Natural killer cell treated with Interleukin-12 subunit alpha and Interleukin-12 subunit beta and Interleukin-15 and Interleukin-18, amount 100 ng/mL, for 72 hours (primary cell): ENCODE data around the gene DNAJC5G. TPM values are rescaled to one million over a fixed set of nuclear protein-coding genes. Genes with fewer than 3 reads are reported as not detected.

ENCODE experiments used
- ATAC-seq, 2 donors: fragments of 150-1000 bp; cut with Tn5 transposase in 1 of 2; sonication (Bioruptor Pico), chemical (Tn5 transposase) in 1 of 2; 2 replicates each; pipeline ENCODE4 v1.10.0; 2021
- DNase-seq: peaks from one replicate; pipeline ENCODE4 v3.0.0; 2022; ENCODE audit warnings: low spot score
- H3K27ac Mint-ChIP-seq, 2 donors: 1 replicate in 1 of 2; 2 replicates in 1 of 2; pipeline ENCODE4 v1.8.0; 2022; ENCODE audit warnings: mixed read lengths in 2 of 2, mild to moderate bottlenecking in 1 of 2, moderate library complexity in 1 of 2
- H3K27me3 Mint-ChIP-seq, 2 donors: 1 replicate in 1 of 2; 2 replicates in 1 of 2; pipeline ENCODE4 v1.8.0; 2022; ENCODE audit warnings: mixed read lengths in 2 of 2
- H3K36me3 Mint-ChIP-seq: one replicate; pipeline ENCODE4 v1.8.0; 2022; ENCODE audit warnings: mixed read lengths
- H3K4me1 Mint-ChIP-seq, 2 donors: 1 replicate in 1 of 2; 2 replicates in 1 of 2; pipeline ENCODE4 v1.8.0; 2022; ENCODE audit warnings: low read depth in 2 of 2, mixed read lengths in 2 of 2, mild to moderate bottlenecking in 1 of 2
- H3K4me3 Mint-ChIP-seq: one replicate; pipeline ENCODE4 v1.8.0; 2022; ENCODE audit warnings: mixed read lengths
- H3K9me3 Mint-ChIP-seq: 2 replicates; pipeline ENCODE4 v1.8.0; 2022; ENCODE audit warnings: mixed read lengths
- total RNA-seq, 2 donors: library from RNA; stranded (reverse); gene quantifications; one replicate each; pipeline ENCODE4 v1.2.3, GENCODE V29; 2022

Gene DNAJC5G, protein sequence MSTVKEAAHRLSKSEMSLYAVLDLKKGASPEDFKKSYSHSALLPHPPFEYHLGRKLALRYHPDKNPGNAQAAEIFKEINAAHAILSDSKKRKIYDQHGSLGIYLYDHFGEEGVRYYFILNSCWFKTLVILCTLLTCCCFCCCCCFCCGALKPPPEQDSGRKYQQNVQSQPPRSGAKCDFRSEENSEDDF
- total RNA-seq, result not detected

DNA sequence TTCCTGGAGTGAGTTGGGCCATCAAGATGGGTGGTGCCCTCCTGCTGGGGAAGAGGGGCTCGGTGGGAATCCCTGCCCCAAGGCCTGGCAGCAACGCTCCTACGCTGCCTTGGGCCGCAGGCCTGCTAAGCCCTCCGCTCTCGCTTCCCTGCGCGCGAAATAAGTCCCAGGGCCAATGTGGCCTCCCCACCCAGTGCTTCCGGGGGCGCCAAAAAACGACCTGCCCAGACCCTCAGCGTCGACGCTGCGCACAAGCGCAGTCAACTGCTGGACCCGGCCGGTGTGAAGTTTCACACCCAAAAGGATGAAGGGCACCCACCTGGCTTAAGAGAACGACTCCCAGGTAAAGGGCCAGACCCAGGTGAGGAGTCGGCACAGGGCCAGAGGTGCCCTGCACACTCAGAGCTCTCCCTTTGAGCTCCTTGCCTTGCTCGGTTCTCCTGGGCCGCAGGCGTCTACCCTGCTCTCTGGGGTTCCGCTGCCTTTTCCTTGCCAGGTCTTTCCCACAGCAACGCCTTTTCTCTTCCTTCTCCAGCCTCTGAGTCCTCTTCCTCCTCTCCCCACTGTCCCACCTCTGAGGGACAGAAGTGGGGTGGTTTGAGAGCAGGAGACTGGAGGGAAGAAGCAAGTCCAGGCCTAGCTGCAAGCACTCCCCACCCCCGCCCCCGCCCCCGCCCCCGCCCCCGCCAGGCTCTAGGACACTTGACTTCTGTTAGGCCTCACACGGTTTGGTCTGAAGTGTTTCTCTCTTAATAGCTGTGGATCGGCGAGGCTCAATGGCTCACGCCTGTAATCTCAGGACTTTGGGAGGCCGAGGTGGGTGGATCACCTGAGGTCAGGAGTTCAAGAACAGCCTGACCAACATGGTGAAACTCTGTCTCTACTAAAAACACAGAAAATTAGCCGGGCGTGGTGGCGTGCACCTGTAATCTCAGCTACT lies at the start of gene DNAJC5G:
DNAJC5G (plus strand) TSS at position 223 of the 940 bp plus-strand sequence. CDS start 1,296 bp downstream, outside the sequence.
- Mint-ChIP-seq H3K27ac (no peak within 1 kb of the TSS), H3K36me3 (no peaks in the 10 kb centered on the region), H3K27me3 (peaks cover 16 to 36% of the 10 kb centered on the region in 2 donors), H3K9me3 (no peaks in the 10 kb centered on the region), H3K4me3 (no peak within 1 kb of the TSS), H3K4me1 (peaks cover 3 to 5% of the 10 kb centered on the region in 2 donors)
- DNase-seq (peak; percentile 34), ATAC-seq (no peak)

DNA sequence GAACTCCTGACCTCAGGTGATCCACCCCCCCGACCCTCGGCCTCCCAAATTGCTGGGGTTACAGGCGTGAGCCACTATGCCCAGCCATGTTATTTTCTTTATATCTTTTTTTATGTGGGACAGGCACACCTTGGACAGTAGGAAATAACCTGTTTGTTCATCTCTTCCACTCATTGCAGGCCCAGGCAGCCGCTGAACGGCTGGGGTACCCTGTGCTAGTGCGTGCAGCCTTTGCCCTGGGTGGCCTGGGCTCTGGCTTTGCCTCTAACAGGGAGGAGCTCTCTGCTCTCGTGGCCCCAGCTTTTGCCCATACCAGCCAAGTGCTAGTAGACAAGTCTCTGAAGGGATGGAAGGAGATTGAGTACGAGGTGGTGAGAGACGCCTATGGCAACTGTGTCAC lies 49.7 kb upstream of the DNAJC5G start:
- H3K9me3 Mint-ChIP-seq, result no peaks in the 10 kb centered on the region
- no peak for ATAC-seq
- H3K27ac Mint-ChIP-seq, result no peak overlapping the region

DNA sequence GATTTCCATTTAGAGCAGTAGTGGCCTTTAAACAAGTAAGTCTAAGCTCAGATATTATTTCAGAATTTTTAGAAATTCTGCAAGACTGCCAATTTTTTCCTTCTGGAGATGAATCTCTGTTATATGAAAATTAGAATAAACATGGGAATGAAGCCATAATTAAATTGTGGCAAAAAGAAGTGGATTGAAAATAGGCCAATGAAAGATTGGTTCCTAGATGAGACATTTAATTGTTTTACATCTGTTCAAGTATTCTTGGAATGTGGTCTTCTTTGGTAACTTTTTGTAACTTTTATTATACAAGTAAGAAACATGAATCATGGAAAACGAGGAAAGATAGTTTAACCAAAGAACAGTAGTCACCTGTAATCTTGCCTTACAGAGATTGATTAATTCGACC lies 47.7 kb upstream of the DNAJC5G start:
- ATAC-seq (no peak), DNase-seq (no peak)
- Mint-ChIP-seq H3K27me3 (no peaks in the 10 kb centered on the region), H3K36me3 (peaks cover 7% of the 10 kb centered on the region), H3K4me1 (no peaks in the 10 kb centered on the region), H3K9me3 (no peaks in the 10 kb centered on the region), H3K4me3 (no peak overlapping the region), H3K27ac (no peak overlapping the region)

More for the DNA sequence above, 49.7 kb upstream of the DNAJC5G start:
- peaks cover 5% of the 10 kb centered on the region for H3K36me3 Mint-ChIP-seq
- no peak for DNase-seq
- H3K4me3 Mint-ChIP-seq, result no peak overlapping the region
- H3K27me3 Mint-ChIP-seq, result no peaks in the 10 kb centered on the region
- H3K4me1 Mint-ChIP-seq, result peaks cover 0 to 3% of the 10 kb centered on the region in 2 donors

DNA sequence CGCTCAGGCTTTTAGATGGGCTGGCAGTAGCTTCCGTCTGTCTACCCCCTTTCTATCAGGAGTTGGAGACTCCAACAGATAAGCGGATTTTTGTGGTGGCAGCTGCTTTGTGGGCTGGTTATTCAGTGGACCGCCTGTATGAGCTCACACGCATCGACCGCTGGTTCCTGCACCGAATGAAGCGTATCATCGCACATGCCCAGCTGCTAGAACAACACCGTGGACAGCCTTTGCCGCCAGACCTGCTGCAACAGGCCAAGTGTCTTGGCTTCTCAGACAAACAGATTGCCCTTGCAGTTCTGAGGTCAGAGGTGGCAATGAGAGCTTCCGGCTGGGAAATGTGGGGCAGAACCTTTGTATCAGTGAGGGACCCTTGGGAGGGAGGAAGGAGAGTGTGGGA lies 43.3 kb upstream of the DNAJC5G start:
- ATAC-seq, result no peak
- no peaks in the 10 kb centered on the region for H3K27me3 Mint-ChIP-seq

DNA sequence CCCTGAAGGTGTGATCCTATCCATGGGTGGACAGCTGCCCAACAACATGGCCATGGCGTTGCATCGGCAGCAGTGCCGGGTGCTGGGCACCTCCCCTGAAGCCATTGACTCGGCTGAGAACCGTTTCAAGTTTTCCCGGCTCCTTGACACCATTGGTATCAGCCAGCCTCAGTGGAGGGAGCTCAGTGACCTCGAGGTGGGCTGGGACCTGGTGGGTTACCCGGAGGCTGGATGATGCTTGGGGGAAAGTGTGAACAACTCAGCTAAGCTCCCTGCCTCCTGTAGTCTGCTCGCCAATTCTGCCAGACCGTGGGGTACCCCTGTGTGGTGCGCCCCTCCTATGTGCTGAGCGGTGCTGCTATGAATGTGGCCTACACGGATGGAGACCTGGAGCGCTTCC lies 41.9 kb upstream of the DNAJC5G start:
- no peak for DNase-seq
- H3K27me3 Mint-ChIP-seq, result no peaks in the 10 kb centered on the region
- H3K4me3 Mint-ChIP-seq, result no peak overlapping the region
- ATAC-seq, result no peak
- no peak overlapping the region for H3K27ac Mint-ChIP-seq
- H3K4me1 Mint-ChIP-seq, result no peaks in the 10 kb centered on the region
- H3K9me3 Mint-ChIP-seq, result no peaks in the 10 kb centered on the region
- H3K36me3 Mint-ChIP-seq, result peaks cover 34% of the 10 kb centered on the region

More for the DNA sequence above, 43.3 kb upstream of the DNAJC5G start:
- H3K4me3 Mint-ChIP-seq, result no peak overlapping the region
- no peak overlapping the region for H3K27ac Mint-ChIP-seq
- no peaks in the 10 kb centered on the region for H3K4me1 Mint-ChIP-seq
- no peaks in the 10 kb centered on the region for H3K9me3 Mint-ChIP-seq
- peaks cover 29% of the 10 kb centered on the region for H3K36me3 Mint-ChIP-seq
- no peak for DNase-seq

DNA sequence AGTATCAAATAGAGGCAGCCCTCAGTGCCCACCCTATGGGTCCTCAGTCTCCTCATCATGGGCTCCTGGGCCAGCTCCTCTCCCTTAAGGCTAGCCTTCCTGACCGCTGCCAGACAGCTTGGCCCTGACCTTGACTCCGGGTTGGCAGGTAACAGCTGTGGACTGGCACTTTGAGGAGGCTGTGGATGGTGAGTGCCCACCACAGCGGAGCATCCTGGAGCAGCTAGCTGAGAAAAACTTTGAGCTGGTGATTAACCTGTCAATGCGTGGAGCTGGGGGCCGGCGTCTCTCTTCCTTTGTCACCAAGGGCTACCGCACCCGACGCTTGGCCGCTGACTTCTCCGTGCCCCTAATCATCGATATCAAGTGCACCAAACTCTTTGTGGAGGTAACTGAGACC lies 39.1 kb upstream of the DNAJC5G start:
- Mint-ChIP-seq H3K4me3 (no peak overlapping the region), H3K27me3 (no peaks in the 10 kb centered on the region), H3K27ac (no peak overlapping the region), H3K4me1 (no peaks in the 10 kb centered on the region), H3K36me3 (peaks cover 34% of the 10 kb centered on the region), H3K9me3 (no peaks in the 10 kb centered on the region)
- no peak for ATAC-seq
- no peak for DNase-seq

DNA sequence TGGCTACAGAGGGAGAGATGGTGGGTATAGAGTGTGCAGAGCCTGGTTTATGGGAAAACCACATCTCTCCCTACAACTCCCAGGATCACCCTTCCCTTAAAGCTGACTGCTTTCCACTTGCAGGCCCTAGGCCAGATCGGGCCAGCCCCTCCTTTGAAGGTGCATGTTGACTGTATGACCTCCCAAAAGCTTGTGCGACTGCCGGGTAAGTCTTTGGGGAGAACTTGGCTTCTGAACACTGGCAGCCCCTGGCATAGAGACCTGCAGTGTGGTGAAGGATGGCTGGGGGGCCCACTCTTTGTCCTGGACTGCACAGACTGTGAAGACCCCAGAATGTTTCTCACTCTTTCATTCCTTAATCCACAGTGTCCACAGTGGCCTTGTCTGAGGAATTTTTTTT lies 38.6 kb upstream of the DNAJC5G start:
- no peaks in the 10 kb centered on the region for H3K27me3 Mint-ChIP-seq
- no peaks in the 10 kb centered on the region for H3K9me3 Mint-ChIP-seq
- no peak overlapping the region for H3K27ac Mint-ChIP-seq
- ATAC-seq (peak in 1 of 2 donors; percentile 14), DNase-seq (no peak)
- no peak overlapping the region for H3K4me3 Mint-ChIP-seq
- H3K4me1 Mint-ChIP-seq, result no peaks in the 10 kb centered on the region
- H3K36me3 Mint-ChIP-seq, result peaks cover 34% of the 10 kb centered on the region

DNA sequence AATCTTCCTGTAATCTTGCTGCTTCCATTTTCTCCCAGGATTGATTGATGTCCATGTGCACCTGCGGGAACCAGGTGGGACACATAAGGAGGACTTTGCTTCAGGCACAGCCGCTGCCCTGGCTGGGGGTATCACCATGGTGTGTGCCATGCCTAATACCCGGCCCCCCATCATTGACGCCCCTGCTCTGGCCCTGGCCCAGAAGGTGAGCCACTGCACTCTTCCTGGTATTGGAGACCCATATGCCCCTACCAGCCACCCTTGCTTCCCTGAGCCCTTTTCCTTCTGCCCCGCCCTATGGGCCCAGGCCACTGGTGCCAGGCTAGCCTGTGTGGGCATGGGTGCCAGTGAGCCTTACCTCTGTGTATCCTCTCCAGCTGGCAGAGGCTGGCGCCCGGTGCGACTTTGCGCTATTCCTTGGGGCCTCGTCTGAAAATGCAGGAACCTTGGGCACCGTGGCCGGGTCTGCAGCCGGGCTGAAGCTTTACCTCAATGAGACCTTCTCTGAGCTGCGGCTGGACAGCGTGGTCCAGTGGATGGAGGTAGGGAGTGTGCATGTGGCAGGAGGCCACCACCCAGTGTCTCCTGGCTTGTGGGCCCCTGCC lies 37.8 kb upstream of the DNAJC5G start:
- no peaks in the 10 kb centered on the region for H3K4me1 Mint-ChIP-seq

DNA sequence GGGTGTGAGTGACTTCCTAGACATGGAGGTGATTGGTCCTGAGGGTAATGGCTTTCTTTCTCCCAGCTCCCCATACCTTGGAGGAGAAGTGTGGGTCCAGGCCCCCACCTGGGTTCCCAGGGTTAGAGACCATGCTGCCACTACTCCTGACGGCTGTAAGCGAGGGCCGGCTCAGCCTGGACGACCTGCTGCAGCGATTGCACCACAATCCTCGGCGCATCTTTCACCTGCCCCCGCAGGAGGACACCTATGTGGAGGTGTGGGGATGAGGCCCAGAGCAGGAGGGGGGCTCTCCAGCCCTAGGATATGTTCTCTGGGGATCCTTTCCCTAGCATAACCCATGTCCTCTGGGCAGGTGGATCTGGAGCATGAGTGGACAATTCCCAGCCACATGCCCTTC lies 36.3 kb upstream of the DNAJC5G start:
- no peaks in the 10 kb centered on the region for H3K9me3 Mint-ChIP-seq
- peaks cover 19% of the 10 kb centered on the region for H3K36me3 Mint-ChIP-seq
- H3K27ac Mint-ChIP-seq, result no peak overlapping the region
- no peaks in the 10 kb centered on the region for H3K4me1 Mint-ChIP-seq
- H3K27me3 Mint-ChIP-seq, result no peaks in the 10 kb centered on the region
- DNase-seq (no peak), ATAC-seq (no peak)
- no peak overlapping the region for H3K4me3 Mint-ChIP-seq

More for the DNA sequence above, 37.8 kb upstream of the DNAJC5G start:
- Mint-ChIP-seq H3K9me3 (no peaks in the 10 kb centered on the region), H3K27me3 (no peaks in the 10 kb centered on the region), H3K4me3 (no peak overlapping the region), H3K36me3 (peaks cover 32% of the 10 kb centered on the region), H3K27ac (no peak overlapping the region)
- ATAC-seq (no peak), DNase-seq (no peak)

DNA sequence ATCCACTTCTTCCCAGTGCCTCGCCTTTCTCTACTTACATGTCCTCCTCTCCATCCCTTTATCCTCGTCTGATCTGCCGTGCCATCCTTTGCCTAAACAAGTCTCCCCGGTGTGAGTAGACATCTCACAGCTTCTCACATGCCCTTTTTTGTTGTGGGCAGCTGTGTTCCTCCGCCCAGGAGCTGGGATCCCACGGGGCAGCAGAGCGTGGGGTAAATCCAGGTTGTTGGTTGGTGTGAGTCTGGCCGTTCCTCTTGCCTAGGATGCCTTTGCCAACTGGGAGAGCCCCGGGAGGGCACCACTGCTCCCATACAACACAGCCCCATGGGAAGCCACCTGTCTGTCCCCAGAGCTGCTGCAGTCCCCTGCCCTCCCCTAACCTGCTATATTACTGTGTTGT lies 34.8 kb upstream of the DNAJC5G start:
- Mint-ChIP-seq H3K27me3 (no peaks in the 10 kb centered on the region), H3K36me3 (peaks cover 12% of the 10 kb centered on the region), H3K4me1 (no peaks in the 10 kb centered on the region), H3K27ac (no peak overlapping the region), H3K4me3 (no peak overlapping the region), H3K9me3 (no peaks in the 10 kb centered on the region)
- ATAC-seq, result no peak
- DNase-seq, result peak; percentile 35

DNA sequence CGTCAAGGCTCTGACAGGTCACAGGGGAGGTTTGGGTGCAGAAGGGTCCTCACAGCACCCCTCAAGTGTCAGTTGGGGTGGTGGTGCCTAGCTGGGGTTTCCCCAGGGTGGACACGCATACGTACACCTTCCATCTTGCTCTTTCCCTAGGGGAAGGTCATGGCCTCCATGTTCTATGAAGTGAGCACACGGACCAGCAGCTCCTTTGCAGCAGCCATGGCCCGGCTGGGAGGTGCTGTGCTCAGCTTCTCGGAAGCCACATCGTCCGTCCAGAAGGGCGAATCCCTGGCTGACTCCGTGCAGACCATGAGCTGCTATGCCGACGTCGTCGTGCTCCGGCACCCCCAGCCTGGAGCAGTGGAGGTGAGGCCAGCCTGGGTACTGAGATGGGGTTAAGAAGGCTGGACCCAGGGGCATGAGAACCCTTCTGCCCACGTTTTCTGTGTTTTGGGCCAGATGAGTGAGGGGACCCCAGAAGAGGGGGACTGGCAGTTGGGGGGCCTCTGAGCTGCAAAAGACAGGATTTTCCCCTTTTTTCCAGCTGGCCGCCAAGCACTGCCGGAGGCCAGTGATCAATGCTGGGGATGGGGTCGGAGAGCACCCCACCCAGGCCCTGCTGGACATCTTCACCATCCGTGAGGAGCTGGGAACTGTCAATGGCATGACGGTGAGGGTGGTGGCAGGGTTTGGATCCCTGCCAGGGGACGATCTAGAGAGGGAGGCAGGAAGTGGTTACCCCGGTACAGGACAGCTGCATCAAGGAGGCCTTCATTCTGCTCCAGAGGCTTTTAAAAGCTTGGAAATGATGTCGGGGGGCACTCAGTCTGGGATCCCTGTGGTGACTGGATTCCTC lies 33.2 kb upstream of the DNAJC5G start:
- ATAC-seq (no peak), DNase-seq (peak; percentile 52)
- no peak overlapping the region for H3K27ac Mint-ChIP-seq
- no peaks in the 10 kb centered on the region for H3K4me1 Mint-ChIP-seq
- H3K9me3 Mint-ChIP-seq, result no peaks in the 10 kb centered on the region
- no peaks in the 10 kb centered on the region for H3K27me3 Mint-ChIP-seq
- peaks cover 5% of the 10 kb centered on the region for H3K36me3 Mint-ChIP-seq
- no peak overlapping the region for H3K4me3 Mint-ChIP-seq

DNA sequence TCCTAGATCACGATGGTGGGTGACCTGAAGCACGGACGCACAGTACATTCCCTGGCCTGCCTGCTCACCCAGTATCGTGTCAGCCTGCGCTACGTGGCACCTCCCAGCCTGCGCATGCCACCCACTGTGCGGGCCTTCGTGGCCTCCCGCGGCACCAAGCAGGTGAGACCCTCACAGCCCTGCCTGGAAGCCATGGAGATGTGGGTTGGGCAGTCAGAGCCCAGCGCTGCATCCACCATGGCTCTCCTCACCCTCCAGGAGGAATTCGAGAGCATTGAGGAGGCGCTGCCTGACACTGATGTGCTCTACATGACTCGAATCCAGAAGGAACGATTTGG lies 32.6 kb upstream of the DNAJC5G start:
- Mint-ChIP-seq H3K4me1 (no peaks in the 10 kb centered on the region), H3K9me3 (no peaks in the 10 kb centered on the region), H3K4me3 (no peak overlapping the region), H3K27me3 (peaks cover 0 to 2% of the 10 kb centered on the region in 2 donors), H3K27ac (no peak overlapping the region), H3K36me3 (no peaks in the 10 kb centered on the region)
- DNase-seq (peak; percentile 25), ATAC-seq (no peak)

DNA sequence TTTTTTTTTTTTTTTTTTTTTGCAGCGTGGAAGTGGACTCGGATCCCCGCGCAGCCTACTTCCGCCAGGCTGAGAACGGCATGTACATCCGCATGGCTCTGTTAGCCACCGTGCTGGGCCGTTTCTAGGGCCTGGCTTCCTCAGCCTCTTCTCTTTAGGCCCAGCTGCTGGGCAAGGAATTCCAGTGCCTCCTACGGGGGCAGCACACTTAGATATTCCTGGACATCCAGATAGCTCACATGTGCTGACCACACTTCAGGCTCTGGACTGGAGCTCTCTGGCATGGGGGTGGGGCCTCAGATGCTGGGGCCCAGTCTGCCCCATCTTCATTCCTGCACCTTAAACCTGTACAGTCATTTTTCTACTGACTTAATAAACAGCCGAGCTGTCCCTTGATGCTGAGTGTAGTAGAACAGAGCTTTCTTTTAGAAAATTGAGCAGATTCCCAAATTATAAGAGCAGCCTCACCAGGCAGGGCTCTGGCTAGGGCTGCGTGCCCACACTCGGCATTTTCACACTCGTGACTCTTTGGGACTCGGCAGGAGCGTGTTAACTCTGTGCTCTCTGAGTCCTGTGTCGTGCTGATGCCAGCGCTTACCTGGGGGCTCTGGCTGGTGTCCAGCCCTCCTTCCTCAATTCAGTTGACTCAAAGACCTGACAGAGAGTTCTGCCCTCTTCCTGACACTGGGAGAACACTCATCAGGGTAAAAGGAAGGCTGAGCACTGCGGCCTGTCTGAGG lies 31.7 kb upstream of the DNAJC5G start:
- no peak overlapping the region for H3K4me3 Mint-ChIP-seq
- H3K9me3 Mint-ChIP-seq, result no peaks in the 10 kb centered on the region
- no peaks in the 10 kb centered on the region for H3K36me3 Mint-ChIP-seq
- no peak for DNase-seq
- H3K27ac Mint-ChIP-seq, result no peak overlapping the region
- H3K4me1 Mint-ChIP-seq, result no peaks in the 10 kb centered on the region
- ATAC-seq, result peak in 1 of 2 donors; percentile 8
- H3K27me3 Mint-ChIP-seq, result peaks cover 2 to 8% of the 10 kb centered on the region in 2 donors
